H1 (cell line): Measurements from ENCODE around the gene PRAMEF12. TPM values are rescaled to one million over a fixed set of nuclear protein-coding genes. Genes with fewer than 3 reads are reported as not detected.

Experiments
- CHD7 ChIP-seq: fragments of 300-600 bp; sonication (generic); IDR thresholded peaks from 2 replicates; pipeline ENCODE4 v1.7.1; 2012; ENCODE audit warnings: low read length, moderate library complexity, mild to moderate bottlenecking, inconsistent platforms; ENCODE audit not compliant: insufficient replicate concordance
- polyA plus RNA-seq, 7 experiments: library from polyadenylated mRNA; depleted of rRNA in 3 of 7; stranded (reverse) in 5 of 7; unstranded in 2 of 7; fragments of >200 nt in 5 of 7; fragments of 200-250 nt in 2 of 7; gene quantifications; 1 replicate in 5 of 7; 2 replicates in 1 of 7; 4 replicates in 1 of 7; pipeline versions ENCODE4 v1.2.1 to v1.2.3, GENCODE V29; 2011 to 2013; ENCODE audit warnings: missing spikeins in 2 of 7, mixed read lengths in 2 of 7
- total RNA-seq: library from RNA; stranded (reverse); fragmentation: NEBNext Ultra II Directional; extraction: Animal tissue kit (Norgen Biotek cat#: 25700); gene quantifications from 2 replicates; pipeline ENCODE4 v1.2.1, GENCODE V29; 2021

Gene PRAMEF12
- total and polyA plus RNA-seq, 2 of the 8 experiments (the other 6 are each of a cell fraction or from before 2014, with no cell fraction given) = not detected

- no peak for TF ChIP-seq CHD7
- TF ChIP-seq, all 59 proteins: peak for 0
These were observed 31.6 kb upstream of the PRAMEF12 start (continued) for GRCh38 chr1:12741946-12742345.
